A549 (cell line): Measurements from ENCODE around the gene SPACA7.

ENCODE experiments used
- CTCF ChIP-seq: fragments of >200 bp; sonication (Bioruptor Twin); formaldehyde crosslinking; IDR thresholded peaks from 3 replicates; pipeline ENCODE4 v1.5.1; 2016
- HDAC2 ChIP-seq: fragments of 200-600 bp; sonication (generic); IDR thresholded peaks from 2 replicates; pipeline ENCODE4 v1.6.1; 2016
- KDM5A ChIP-seq: fragments of 200-600 bp; sonication (generic); IDR thresholded peaks from 2 replicates; pipeline ENCODE4 v1.6.1; 2016; ENCODE audit warnings: antibody characterized with exemption, mild to moderate bottlenecking
- PBX3 ChIP-seq: IDR thresholded peaks from 2 replicates; pipeline ENCODE4 v1.6.1; 2012
- POLR2A ChIP-seq: IDR thresholded peaks from 2 replicates; pipeline ENCODE4 v1.6.1; 2012; ENCODE audit warnings: mild to moderate bottlenecking, low read length
- RAD21 ChIP-seq, 2 experiments: fragments of >200 bp in 1 of 2; sonication (Bioruptor Twin) in 1 of 2; formaldehyde crosslinking in 1 of 2; IDR thresholded peaks in 1 of 2; conservative IDR thresholded peaks in 1 of 2; 2 replicates in 1 of 2; 3 replicates in 1 of 2; pipeline ENCODE4 v1.6.1; 2012 to 2018; ENCODE audit warnings: inconsistent platforms in 1 of 2
- TP53 ChIP-seq: fragments of 250-450 bp; sonication (Bioruptor Pico); IDR thresholded peaks from 2 replicates; pipeline ENCODE4 v1.5.0; 2021; ENCODE audit warnings: mild to moderate bottlenecking, moderate library complexity
- USF2 ChIP-seq: fragments of 450-650 bp; IDR thresholded peaks from 2 replicates; pipeline ENCODE4 v1.6.1; 2014; ENCODE audit warnings: antibody characterized with exemption

- TF ChIP-seq USF2, result no peak
- TF ChIP-seq CTCF, result no peak
- no peak for TF ChIP-seq HDAC2
- TF ChIP-seq KDM5A, result no peak
- no peak for TF ChIP-seq RAD21 (conservative IDR thresholded peaks at IDR 0.05 in 1 of 2, IDR thresholded peaks at IDR 0.05 in 1 of 2)
- TF ChIP-seq TP53 (CRISPR knock-in tag), result no peak
- TF ChIP-seq POLR2A, result no peak
- TF ChIP-seq PBX3, result no peak
These were observed at the start of gene SPACA7 for GRCh38 chr13:112376050-112376681.
